ENCODE results near the gene MAN1A2. TPM values are rescaled to one million over a fixed set of nuclear protein-coding genes. Genes with fewer than 3 reads are reported as not detected.

MAN1A2 gene
- total RNA-seq, 1 donor from 2014 or later = 30.7 TPM

GRCh38 chr1:117500584-117500983 lies 133.3 kb downstream of the MAN1A2 start:
- Histone ChIP-seq H3K4me3 (no peak overlapping the region), H3K27ac (no peak overlapping the region), H3K9me3 (no peaks in the 10 kb centered on the region), H3K27me3 (no peaks in the 10 kb centered on the region), H3K36me3 (peaks cover 0 to 11% of the 10 kb centered on the region in 2 donors), H3K4me1 (no peaks in the 10 kb centered on the region)
- TF ChIP-seq CTCF (IDR thresholded peaks at IDR 0.05) (no peak), POLR2AphosphoS5 (IDR thresholded peaks at IDR 0.05; ENCODE audit: insufficient read depth in 1 of 2, low read depth in 1 of 2) (no peak), POLR2A (IDR thresholded peaks at IDR 0.05) (no peak)
- DNase-seq (ENCODE audit: extremely low spot score in 2 of 2) = no peak
- intact Hi-C loops (cut with DNase I) = no loop called here

GRCh38 chr1:117501281-117501680 lies 134.0 kb downstream of the MAN1A2 start:
- Histone ChIP-seq H3K27me3 (no peaks in the 10 kb centered on the region), H3K4me3 (no peak overlapping the region), H3K9me3 (no peaks in the 10 kb centered on the region), H3K4me1 (no peaks in the 10 kb centered on the region), H3K36me3 (peaks cover 0 to 11% of the 10 kb centered on the region in 2 donors), H3K27ac (no peak overlapping the region)
- intact Hi-C loops (cut with DNase I) = no loop called here
- no peak for DNase-seq (ENCODE audit: extremely low spot score in 2 of 2)
- no peak for TF ChIP-seq CTCF (IDR thresholded peaks at IDR 0.05)
- no peak for TF ChIP-seq POLR2AphosphoS5 (IDR thresholded peaks at IDR 0.05; ENCODE audit: insufficient read depth in 1 of 2, low read depth in 1 of 2)
- TF ChIP-seq POLR2A (IDR thresholded peaks at IDR 0.05) = no peak

- no peak overlapping the region for H3K4me3 ChIP-seq
- intact Hi-C loops (cut with DNase I) = no loop called here
- H3K4me1 ChIP-seq = no peaks in the 10 kb centered on the region
- H3K27me3 ChIP-seq = no peaks in the 10 kb centered on the region
- H3K27ac ChIP-seq = no peak overlapping the region
- no peaks in the 10 kb centered on the region for H3K9me3 ChIP-seq
- DNase-seq (ENCODE audit: extremely low spot score in 2 of 2) = no peak
- TF ChIP-seq POLR2A (IDR thresholded peaks at IDR 0.05) (no peak), CTCF (IDR thresholded peaks at IDR 0.05) (no peak), POLR2AphosphoS5 (IDR thresholded peaks at IDR 0.05; ENCODE audit: insufficient read depth in 1 of 2, low read depth in 1 of 2) (no peak)
- peaks cover 0 to 4% of the 10 kb centered on the region in 2 donors for H3K36me3 ChIP-seq
These were observed 144.0 kb downstream of the MAN1A2 start for GRCh38 chr1:117511273-117511672.

GRCh38 chr1:117512728-117513321 lies 145.6 kb downstream of the MAN1A2 start:
- H3K4me1 ChIP-seq = no peaks in the 10 kb centered on the region
- H3K9me3 ChIP-seq = no peaks in the 10 kb centered on the region
- TF ChIP-seq POLR2A (IDR thresholded peaks at IDR 0.05) = no peak
- TF ChIP-seq CTCF (IDR thresholded peaks at IDR 0.05) = peak in 1 of 3 experiments; percentile 45
- TF ChIP-seq POLR2AphosphoS5 (IDR thresholded peaks at IDR 0.05; ENCODE audit: insufficient read depth in 1 of 2, low read depth in 1 of 2) = no peak
- H3K27me3 ChIP-seq = no peaks in the 10 kb centered on the region
- intact Hi-C loops (cut with DNase I) = no loop called here
- no peak for DNase-seq (ENCODE audit: extremely low spot score in 2 of 2)
- H3K36me3 ChIP-seq = peaks cover 0 to 4% of the 10 kb centered on the region in 2 donors
- no peak overlapping the region for H3K27ac ChIP-seq
- no peak overlapping the region for H3K4me3 ChIP-seq

GRCh38 chr1:117523111-117523510 lies 155.9 kb downstream of the MAN1A2 start:
- intact Hi-C loops (cut with DNase I) = no loop called here
- H3K27me3 ChIP-seq = no peaks in the 10 kb centered on the region
- H3K4me1 ChIP-seq = no peaks in the 10 kb centered on the region
- no peaks in the 10 kb centered on the region for H3K9me3 ChIP-seq
- no peak overlapping the region for H3K27ac ChIP-seq
- TF ChIP-seq CTCF (IDR thresholded peaks at IDR 0.05) = no peak
- no peak for TF ChIP-seq POLR2A (IDR thresholded peaks at IDR 0.05)
- TF ChIP-seq POLR2AphosphoS5 (IDR thresholded peaks at IDR 0.05; ENCODE audit: insufficient read depth in 1 of 2, low read depth in 1 of 2) = no peak
- H3K4me3 ChIP-seq = no peak overlapping the region
- DNase-seq (ENCODE audit: extremely low spot score in 2 of 2) = no peak
- H3K36me3 ChIP-seq = no peaks in the 10 kb centered on the region

All from vagina (tissue), 2 donors.